Stimulated activated CD4-positive, alpha-beta T cell treated with anti-CD3 and anti-CD28 coated beads, Interleukin-4, amount 100 ng/mL, for 1 hour (primary cell): ENCODE results near the gene SPOCK1.

Experiments
- DNase-seq: peaks from one replicate; pipeline ENCODE4 v3.0.0-alpha.2; 2020

SPOCK1 gene

GRCh38 chr5:137491121-137491520 is 8.0 kb downstream of the SPOCK1 start:
- no peak for DNase-seq

GRCh38 chr5:137490591-137490990 is 8.5 kb downstream of the SPOCK1 start:
- no peak for DNase-seq

- DNase-seq: no peak
Measured at GRCh38 chr5:137488974-137489373, 10.2 kb downstream of the SPOCK1 start.

GRCh38 chr5:137488516-137488915 is 10.6 kb downstream of the SPOCK1 start:
- DNase-seq: no peak

- no peak for DNase-seq
Measured at GRCh38 chr5:137487600-137487999, 11.5 kb downstream of the SPOCK1 start.

- DNase-seq: no peak
Measured at GRCh38 chr5:137486707-137487106, 12.4 kb downstream of the SPOCK1 start.

GRCh38 chr5:137481596-137481995 is 17.5 kb downstream of the SPOCK1 start:
- no peak for DNase-seq

- DNase-seq: no peak
Measured at GRCh38 chr5:137478043-137478442, 21.1 kb downstream of the SPOCK1 start.

- no peak for DNase-seq
Measured at GRCh38 chr5:137470921-137471220, 28.3 kb downstream of the SPOCK1 start.

- DNase-seq: no peak
Measured at GRCh38 chr5:137470111-137470920, 28.8 kb downstream of the SPOCK1 start.

GRCh38 chr5:137466889-137467288 is 32.2 kb downstream of the SPOCK1 start:
- no peak for DNase-seq

- no peak for DNase-seq
Measured at GRCh38 chr5:137465930-137466329, 33.2 kb downstream of the SPOCK1 start.

GRCh38 chr5:137462816-137463520 is 36.2 kb downstream of the SPOCK1 start:
- DNase-seq: no peak

GRCh38 chr5:137462265-137462590 is 36.9 kb downstream of the SPOCK1 start:
- no peak for DNase-seq

GRCh38 chr5:137461391-137462264 is 37.5 kb downstream of the SPOCK1 start:
- DNase-seq: no peak

- no peak for DNase-seq
Measured at GRCh38 chr5:137454671-137455070, 44.5 kb downstream of the SPOCK1 start.

GRCh38 chr5:137453483-137454080 is 45.5 kb downstream of the SPOCK1 start:
- DNase-seq: no peak

- no peak for DNase-seq
Measured at GRCh38 chr5:137450759-137451158, 48.4 kb downstream of the SPOCK1 start.

- no peak for DNase-seq
Measured at GRCh38 chr5:137448868-137449267, 50.3 kb downstream of the SPOCK1 start.

GRCh38 chr5:137446615-137447014 is 52.5 kb downstream of the SPOCK1 start:
- DNase-seq: no peak

GRCh38 chr5:137446151-137446550 is 53.0 kb downstream of the SPOCK1 start:
- no peak for DNase-seq

GRCh38 chr5:137442660-137443059 is 56.5 kb downstream of the SPOCK1 start:
- no peak for DNase-seq

GRCh38 chr5:137441476-137441875 is 57.6 kb downstream of the SPOCK1 start:
- no peak for DNase-seq
